Progenitor cell of endocrine pancreas (in vitro differentiated cells): ENCODE measurements around the gene DCDC2. TPM values are rescaled to one million over a fixed set of nuclear protein-coding genes. Genes with fewer than 3 reads are reported as not detected.
"Not testable (repeated sequence)": the region's sequence is repeated elsewhere in the genome, so short reads cannot be mapped to it uniquely, and the experiment has no call there.

ENCODE experiments used
- DNase-seq: peaks from one replicate; pipeline ENCODE4 v3.0.0; 2021; ENCODE audit warnings: low spot score; ENCODE audit not compliant: unreplicated experiment
- H3K27ac Mint-ChIP-seq: 2 replicates; pipeline ENCODE4 v1.8.0; 2021; ENCODE audit warnings: mild to moderate bottlenecking, moderate library complexity, mixed read lengths
- H3K27me3 Mint-ChIP-seq: 2 replicates; pipeline ENCODE4 v1.8.0; 2021; ENCODE audit warnings: mixed read lengths
- H3K36me3 Mint-ChIP-seq: 2 replicates; pipeline ENCODE4 v1.8.0; 2022; ENCODE audit warnings: mixed read lengths; ENCODE audit not compliant: insufficient read depth
- H3K4me1 Mint-ChIP-seq: 2 replicates; pipeline ENCODE4 v1.8.0; 2021; ENCODE audit warnings: low read depth, mixed read lengths
- H3K4me3 Mint-ChIP-seq: 2 replicates; pipeline ENCODE4 v1.8.0; 2021; ENCODE audit warnings: low read depth, mild to moderate bottlenecking, moderate library complexity, mixed read lengths
- H3K9me3 Mint-ChIP-seq: 2 replicates; pipeline ENCODE4 v1.8.0; 2021; ENCODE audit warnings: low read depth, mixed read lengths
- CTCF ChIP-seq: fragments of 200-600 bp; sonication (generic); IDR thresholded peaks from one replicate; pipeline ENCODE4 v1.5.0; 2021; ENCODE audit warnings: antibody characterized with exemption, mild to moderate bottlenecking; ENCODE audit not compliant: unreplicated experiment
- total RNA-seq: library from RNA; stranded (reverse); gene quantifications from 2 replicates; pipeline ENCODE4 v1.2.1, GENCODE V29; 2021

Gene DCDC2
- total RNA-seq, 1 donor from 2014 or later: 22.2 TPM

GRCh38 chr6:24270011-24270410 lies 87.8 kb downstream of the DCDC2 start:
- no peaks in the 10 kb centered on the region for H3K9me3 Mint-ChIP-seq
- no peaks in the 10 kb centered on the region for H3K27me3 Mint-ChIP-seq
- H3K36me3 Mint-ChIP-seq: peaks cover 2% of the 10 kb centered on the region
- TF ChIP-seq CTCF: no peak
- peak overlapping the region; percentile 82 for H3K27ac Mint-ChIP-seq
- no peak for DNase-seq
- peaks cover 14% of the 10 kb centered on the region for H3K4me1 Mint-ChIP-seq
- no peak overlapping the region for H3K4me3 Mint-ChIP-seq

GRCh38 chr6:24258214-24258613 lies 99.6 kb downstream of the DCDC2 start:
- H3K27ac Mint-ChIP-seq, H3K4me3 Mint-ChIP-seq: not testable (repeated sequence)

GRCh38 chr6:24257282-24257681 lies 100.6 kb downstream of the DCDC2 start:
- Mint-ChIP-seq H3K4me3 (no peak overlapping the region), H3K27ac (no peak overlapping the region), H3K36me3 (peaks cover 19% of the 10 kb centered on the region), H3K27me3 (no peaks in the 10 kb centered on the region), H3K4me1 (peaks cover 3% of the 10 kb centered on the region), H3K9me3 (peaks cover 15% of the 10 kb centered on the region)
- no peak for DNase-seq
- peak; percentile 37 for TF ChIP-seq CTCF

More at GRCh38 chr6:24258214-24258613, 99.6 kb downstream of the DCDC2 start:
- not testable (repeated sequence) for H3K4me1 Mint-ChIP-seq, H3K9me3 Mint-ChIP-seq, DNase-seq, H3K27me3 Mint-ChIP-seq
- peaks cover 15% of the 10 kb centered on the region for H3K36me3 Mint-ChIP-seq

- Mint-ChIP-seq H3K4me1 (peaks cover 3% of the 10 kb centered on the region), H3K27me3 (no peaks in the 10 kb centered on the region), H3K27ac (no peak overlapping the region), H3K4me3 (no peak overlapping the region), H3K9me3 (peaks cover 16% of the 10 kb centered on the region), H3K36me3 (peaks cover 20% of the 10 kb centered on the region)
- no peak for DNase-seq
- no peak for TF ChIP-seq CTCF
Observed at GRCh38 chr6:24255676-24256075, 102.2 kb downstream of the DCDC2 start.

GRCh38 chr6:24253360-24253759 lies 104.5 kb downstream of the DCDC2 start:
- Mint-ChIP-seq H3K27ac (no peak overlapping the region), H3K4me3 (no peak overlapping the region), H3K9me3 (peaks cover 16% of the 10 kb centered on the region), H3K36me3 (peaks cover 20% of the 10 kb centered on the region), H3K27me3 (no peaks in the 10 kb centered on the region), H3K4me1 (peaks cover 3% of the 10 kb centered on the region)
- no peak for DNase-seq
- no peak for TF ChIP-seq CTCF

GRCh38 chr6:24252280-24252679 lies 105.6 kb downstream of the DCDC2 start:
- TF ChIP-seq CTCF: no peak
- Mint-ChIP-seq H3K27me3 (no peaks in the 10 kb centered on the region), H3K27ac (no peak overlapping the region), H3K4me1 (peaks cover 3% of the 10 kb centered on the region), H3K36me3 (peaks cover 17% of the 10 kb centered on the region), H3K9me3 (peaks cover 16% of the 10 kb centered on the region), H3K4me3 (no peak overlapping the region)
- no peak for DNase-seq
